WERI-Rb-1 (cell line): ENCODE measurements around the gene CTNNA3.

ENCODE experiments used
- DNase-seq: peaks from one replicate; pipeline ENCODE4 v3.0.0-alpha.2; 2020
- H3K27ac ChIP-seq: fragments of 250-450 bp; sonication (Bioruptor Pico); 2 replicates; pipeline ENCODE4 v1.5.1; 2020; ENCODE audit warnings: mild to moderate bottlenecking, moderate library complexity
- H3K27me3 ChIP-seq: fragments of 250-450 bp; sonication (Bioruptor Pico); 2 replicates; pipeline ENCODE4 v1.5.1; 2021; ENCODE audit warnings: mild to moderate bottlenecking, low read depth, moderate library complexity; ENCODE audit not compliant: insufficient read depth, severe bottlenecking
- H3K36me3 ChIP-seq: fragments of 250-450 bp; sonication (Bioruptor Pico); 2 replicates; pipeline ENCODE4 v1.5.1; 2020; ENCODE audit warnings: mild to moderate bottlenecking, moderate library complexity
- H3K4me3 ChIP-seq: 2 replicates; pipeline ENCODE4 v1.5.1; 2011; ENCODE audit warnings: low read depth, mild to moderate bottlenecking, control low read depth, low read length
- H3K9me3 ChIP-seq: fragments of 250-450 bp; sonication (Bioruptor Pico); 2 replicates; pipeline ENCODE4 v1.5.1; 2021; ENCODE audit warnings: mild to moderate bottlenecking, moderate library complexity; ENCODE audit not compliant: severe bottlenecking
- TF ChIP-seq, protein P1 (sequence below): IDR thresholded peaks from 2 replicates; pipeline ENCODE4 v1.5.1; 2011; ENCODE audit warnings: low read depth, mild to moderate bottlenecking, control low read depth, inconsistent platforms, low read length

CTNNA3 gene

DNA sequence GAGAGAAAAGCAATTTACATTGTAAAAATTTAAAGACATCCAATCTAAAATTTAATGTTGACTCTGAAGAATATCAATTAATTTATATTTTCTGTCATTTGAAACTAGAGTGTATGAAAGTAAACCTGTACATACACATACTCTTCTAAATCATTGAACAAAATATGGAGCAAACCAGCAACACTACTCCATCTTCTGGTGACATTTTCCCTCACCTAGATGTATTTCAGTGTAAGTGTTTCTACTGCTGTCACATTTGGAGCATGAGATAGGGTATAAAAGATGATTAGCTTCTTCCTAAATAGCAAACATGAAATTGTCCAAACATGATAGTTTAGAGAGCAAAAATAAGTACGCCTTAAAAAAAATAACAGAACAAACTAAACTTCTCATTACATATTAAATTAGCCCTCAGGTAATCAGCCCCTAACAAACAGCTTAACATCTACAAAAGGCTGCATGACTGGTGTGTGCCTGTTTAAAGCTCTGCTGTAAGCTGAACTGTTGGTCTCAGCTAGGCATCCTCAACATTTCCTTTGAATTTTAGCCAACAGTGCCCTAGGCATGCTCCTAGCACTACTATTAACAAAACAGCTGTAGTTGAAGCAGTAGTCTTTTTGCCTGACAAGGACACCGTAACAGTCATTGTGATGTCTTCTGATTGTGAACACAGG is 189.8 kb downstream of the CTNNA3 start:
- Histone ChIP-seq H3K4me3 (no peak overlapping the region), H3K27me3 (peaks cover 3% of the 10 kb centered on the region), H3K36me3 (no peaks in the 10 kb centered on the region), H3K27ac (no peak overlapping the region), H3K9me3 (no peaks in the 10 kb centered on the region)
- TF ChIP-seq, protein P1, sequence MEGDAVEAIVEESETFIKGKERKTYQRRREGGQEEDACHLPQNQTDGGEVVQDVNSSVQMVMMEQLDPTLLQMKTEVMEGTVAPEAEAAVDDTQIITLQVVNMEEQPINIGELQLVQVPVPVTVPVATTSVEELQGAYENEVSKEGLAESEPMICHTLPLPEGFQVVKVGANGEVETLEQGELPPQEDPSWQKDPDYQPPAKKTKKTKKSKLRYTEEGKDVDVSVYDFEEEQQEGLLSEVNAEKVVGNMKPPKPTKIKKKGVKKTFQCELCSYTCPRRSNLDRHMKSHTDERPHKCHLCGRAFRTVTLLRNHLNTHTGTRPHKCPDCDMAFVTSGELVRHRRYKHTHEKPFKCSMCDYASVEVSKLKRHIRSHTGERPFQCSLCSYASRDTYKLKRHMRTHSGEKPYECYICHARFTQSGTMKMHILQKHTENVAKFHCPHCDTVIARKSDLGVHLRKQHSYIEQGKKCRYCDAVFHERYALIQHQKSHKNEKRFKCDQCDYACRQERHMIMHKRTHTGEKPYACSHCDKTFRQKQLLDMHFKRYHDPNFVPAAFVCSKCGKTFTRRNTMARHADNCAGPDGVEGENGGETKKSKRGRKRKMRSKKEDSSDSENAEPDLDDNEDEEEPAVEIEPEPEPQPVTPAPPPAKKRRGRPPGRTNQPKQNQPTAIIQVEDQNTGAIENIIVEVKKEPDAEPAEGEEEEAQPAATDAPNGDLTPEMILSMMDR = no peak
- DNase-seq = no peak

DNA sequence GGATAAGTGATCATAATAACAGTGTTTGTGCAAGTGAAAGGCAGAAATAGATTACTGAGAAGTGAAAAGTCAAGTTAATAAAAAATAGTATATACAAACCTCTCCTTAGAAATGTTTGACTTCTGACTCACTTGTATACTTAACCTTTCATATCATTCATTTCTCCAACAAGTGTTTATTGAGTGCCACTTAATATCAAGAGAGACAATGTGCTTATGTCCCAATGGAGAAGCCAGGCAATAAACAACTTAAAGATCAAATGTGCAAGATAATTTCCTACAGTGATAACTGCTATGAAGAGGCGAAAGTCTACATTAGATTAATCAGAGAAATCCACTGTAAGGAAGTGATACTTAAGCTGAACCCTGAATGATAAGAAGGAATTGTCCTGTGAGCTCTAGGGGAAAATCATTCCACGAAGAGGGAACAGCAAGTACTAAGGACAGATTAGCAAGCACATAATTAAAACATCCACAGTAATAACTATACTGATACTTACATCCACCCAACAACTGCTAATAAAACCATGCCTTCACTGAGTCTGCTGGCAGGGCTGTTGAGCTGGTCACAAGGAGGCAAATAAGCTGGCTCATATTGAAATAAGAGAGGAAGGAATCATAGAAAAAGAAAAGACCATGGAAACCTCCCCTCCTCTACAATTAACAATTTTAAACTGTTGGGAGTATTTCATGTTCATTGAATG is 203.5 kb downstream of the CTNNA3 start:
- Histone ChIP-seq H3K27me3 (no peaks in the 10 kb centered on the region), H3K4me3 (no peak overlapping the region), H3K36me3 (no peaks in the 10 kb centered on the region), H3K9me3 (no peaks in the 10 kb centered on the region), H3K27ac (no peak overlapping the region)
- TF ChIP-seq, protein P1 = no peak
- DNase-seq = no peak

DNA sequence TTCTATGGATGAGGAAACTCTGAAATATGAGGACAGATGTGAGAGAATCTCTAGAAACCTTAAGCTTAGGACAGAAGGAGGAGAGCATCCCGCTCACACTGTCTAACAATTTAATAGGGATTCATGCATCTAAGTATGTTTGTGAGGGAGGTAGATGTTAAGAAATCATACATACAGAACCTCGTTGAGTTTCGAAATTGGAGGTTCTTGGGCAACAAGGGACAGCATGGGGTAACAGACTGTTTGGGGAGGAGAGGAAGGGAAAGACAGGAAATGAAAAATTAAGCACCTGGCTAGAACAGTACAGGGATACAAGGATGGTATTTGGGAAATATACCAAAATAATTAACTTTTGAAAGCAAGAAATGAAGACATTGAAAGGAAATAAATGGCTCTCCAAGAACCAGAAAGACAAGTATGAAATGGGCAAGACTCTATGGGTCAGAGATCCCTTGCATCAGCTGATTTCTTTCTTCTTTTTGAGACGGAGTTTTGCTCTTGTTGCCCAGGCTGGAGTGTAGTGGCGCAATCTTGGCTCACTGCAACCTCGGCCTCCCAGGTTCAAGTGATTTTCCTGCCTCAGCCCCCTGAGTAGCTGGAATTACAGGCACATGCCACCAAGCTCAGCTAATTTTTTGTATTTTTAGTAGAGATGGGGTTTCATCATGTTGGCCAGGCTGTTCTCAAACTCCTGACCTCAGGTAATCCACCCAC is 207.9 kb downstream of the CTNNA3 start:
- TF ChIP-seq, protein P1 = no peak

DNA sequence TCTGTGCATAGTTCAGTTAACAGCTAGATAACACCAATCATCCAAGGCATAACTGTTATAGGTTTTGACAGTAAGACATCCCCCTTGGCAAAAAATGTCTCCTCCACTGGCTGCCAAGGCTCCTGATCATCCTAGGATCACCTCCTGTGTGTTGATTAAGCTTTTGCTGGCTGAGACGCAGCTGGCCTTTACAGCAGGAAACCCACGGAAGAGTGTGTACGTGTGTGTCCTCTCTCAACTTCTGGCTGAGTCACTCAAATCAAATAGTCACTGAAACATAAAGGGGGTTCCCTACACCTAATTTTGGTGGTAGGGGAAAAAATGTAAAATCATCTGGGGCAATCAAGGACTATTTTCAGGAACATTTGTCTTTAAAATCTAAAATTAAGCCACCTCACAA is 208.8 kb downstream of the CTNNA3 start:
- Histone ChIP-seq H3K4me3 (no peak overlapping the region), H3K27me3 (no peaks in the 10 kb centered on the region), H3K27ac (no peak overlapping the region), H3K36me3 (no peaks in the 10 kb centered on the region), H3K9me3 (peaks cover 2% of the 10 kb centered on the region)
- DNase-seq = no peak
- TF ChIP-seq, protein P1 = no peak

More for the DNA sequence above, 207.9 kb downstream of the CTNNA3 start:
- Histone ChIP-seq H3K36me3 (no peaks in the 10 kb centered on the region), H3K9me3 (peaks cover 2% of the 10 kb centered on the region), H3K4me3 (no peak overlapping the region), H3K27ac (no peak overlapping the region), H3K27me3 (no peaks in the 10 kb centered on the region)
- DNase-seq = no peak

DNA sequence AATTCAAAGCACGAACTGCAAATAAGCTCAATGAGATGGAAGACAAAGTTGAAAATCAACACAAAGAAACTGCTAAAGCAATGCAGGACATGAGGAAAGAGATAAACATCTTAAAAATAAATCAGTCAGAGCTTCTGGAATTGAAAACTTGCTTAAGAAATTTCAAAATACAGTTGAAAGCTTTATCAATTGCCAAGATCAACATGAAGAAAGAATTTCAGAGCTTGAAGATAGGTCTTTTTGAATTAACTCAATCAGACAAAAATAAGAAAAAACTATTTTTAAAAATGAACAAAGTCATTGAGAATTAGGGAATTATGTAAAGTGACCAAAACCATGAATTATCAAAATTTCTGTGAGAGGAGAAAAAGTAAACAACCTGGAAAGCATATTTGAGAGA is 218.1 kb downstream of the CTNNA3 start:
- Histone ChIP-seq H3K4me3 (no peak overlapping the region), H3K27me3 (no peaks in the 10 kb centered on the region), H3K36me3 (no peaks in the 10 kb centered on the region), H3K9me3 (peaks cover 2% of the 10 kb centered on the region), H3K27ac (no peak overlapping the region)
- TF ChIP-seq, protein P1 = no peak
- DNase-seq = no peak
